GM18907 (cell line): ENCODE results near the gene ARL8A.
A peak's percentile ranks its signal among the peaks of the same experiment; 100 is the strongest.
"Not testable (repeated sequence)": the region's sequence is repeated elsewhere in the genome, so short reads cannot be mapped to it uniquely, and the experiment has no call there.

ENCODE experiments used
- ATAC-seq: cut with Tn5 transposase; IDR thresholded peaks from one replicate; pipeline ENCODE4 v1.9.1; 2021; ENCODE audit warnings: mild to moderate bottlenecking, moderate library complexity; ENCODE audit not compliant: unreplicated experiment

ARL8A gene

GRCh38 chr1:202143011-202143767 lies 1.3 kb downstream of the ARL8A start:
- peak; percentile 24 for ATAC-seq

GRCh38 chr1:202141468-202141867 lies 3.1 kb downstream of the ARL8A start:
- not testable (repeated sequence) for ATAC-seq

GRCh38 chr1:202140833-202141232 lies 3.7 kb downstream of the ARL8A start:
- no peak for ATAC-seq

GRCh38 chr1:202135221-202135721 lies 9.3 kb downstream of the ARL8A start:
- ATAC-seq, result peak; percentile 58

DNA sequence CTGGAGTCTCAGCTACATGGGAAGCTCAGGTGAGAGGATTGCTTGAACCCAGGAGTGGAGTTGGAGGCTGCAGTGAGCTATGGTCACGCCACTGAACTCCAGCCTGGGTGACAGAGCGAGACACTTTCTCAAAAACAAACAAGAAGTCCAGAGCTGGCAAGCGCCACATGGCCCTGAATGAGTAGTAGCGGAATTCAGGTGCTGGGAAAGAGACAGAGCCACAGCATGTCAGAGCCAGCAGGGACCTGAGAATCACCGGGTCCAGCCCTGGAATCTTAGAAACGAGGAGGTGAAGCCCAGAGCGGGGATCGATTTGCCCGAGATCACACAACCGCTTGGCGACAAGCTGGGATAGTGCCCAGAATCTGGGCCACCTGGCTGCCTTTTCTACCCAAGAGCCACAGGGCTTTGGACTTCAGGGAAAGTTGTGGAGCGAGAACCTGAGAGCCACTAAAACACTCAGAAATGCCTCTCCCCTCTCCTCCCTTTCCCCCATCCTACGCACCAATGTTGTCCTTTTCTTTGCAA lies 9.8 kb downstream of the ARL8A start:
- ATAC-seq, result no peak

DNA sequence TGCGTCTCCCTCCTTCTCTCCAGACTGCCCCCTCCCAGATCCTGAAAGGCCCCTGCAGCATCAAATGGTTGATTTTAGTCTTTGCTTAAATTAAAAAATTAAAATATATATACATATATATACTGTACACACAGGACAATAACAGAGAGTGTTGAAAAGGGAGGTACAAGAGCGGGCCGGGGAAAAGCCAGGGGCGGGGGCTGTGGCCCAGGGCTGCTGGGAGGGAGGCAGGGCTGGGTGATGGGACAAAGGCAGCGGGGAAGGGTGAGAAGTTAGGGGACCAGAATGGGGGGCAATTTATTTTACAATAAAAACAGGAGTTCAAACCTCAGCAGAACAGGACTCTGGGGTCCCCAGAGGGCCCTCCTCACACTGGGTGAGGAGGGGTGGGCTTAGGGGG lies 10.5 kb downstream of the ARL8A start:
- ATAC-seq, result no peak

DNA sequence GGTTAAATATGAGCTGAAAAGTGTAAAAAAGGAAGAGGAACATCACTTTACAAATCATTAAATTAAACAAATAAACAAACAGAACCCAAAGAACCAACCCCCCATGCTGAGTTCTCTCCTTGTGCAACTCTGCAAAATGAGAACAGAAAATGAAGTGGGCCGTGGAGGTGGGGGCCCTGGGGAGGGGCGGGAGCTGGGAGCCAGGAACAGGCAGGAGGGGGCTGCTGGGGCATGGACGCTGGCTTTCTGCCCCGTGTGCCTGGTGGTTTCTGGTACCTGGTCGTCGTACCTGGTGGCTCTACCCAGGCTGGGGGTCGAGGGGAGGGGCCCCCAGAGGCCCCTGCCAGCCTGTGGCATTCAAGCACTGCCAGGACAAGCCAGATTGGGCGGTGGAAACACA lies 11.0 kb downstream of the ARL8A start:
- no peak for ATAC-seq

GRCh38 chr1:202133001-202133400 lies 11.5 kb downstream of the ARL8A start:
- no peak for ATAC-seq

GRCh38 chr1:202131956-202132821 lies 12.3 kb downstream of the ARL8A start:
- no peak for ATAC-seq

DNA sequence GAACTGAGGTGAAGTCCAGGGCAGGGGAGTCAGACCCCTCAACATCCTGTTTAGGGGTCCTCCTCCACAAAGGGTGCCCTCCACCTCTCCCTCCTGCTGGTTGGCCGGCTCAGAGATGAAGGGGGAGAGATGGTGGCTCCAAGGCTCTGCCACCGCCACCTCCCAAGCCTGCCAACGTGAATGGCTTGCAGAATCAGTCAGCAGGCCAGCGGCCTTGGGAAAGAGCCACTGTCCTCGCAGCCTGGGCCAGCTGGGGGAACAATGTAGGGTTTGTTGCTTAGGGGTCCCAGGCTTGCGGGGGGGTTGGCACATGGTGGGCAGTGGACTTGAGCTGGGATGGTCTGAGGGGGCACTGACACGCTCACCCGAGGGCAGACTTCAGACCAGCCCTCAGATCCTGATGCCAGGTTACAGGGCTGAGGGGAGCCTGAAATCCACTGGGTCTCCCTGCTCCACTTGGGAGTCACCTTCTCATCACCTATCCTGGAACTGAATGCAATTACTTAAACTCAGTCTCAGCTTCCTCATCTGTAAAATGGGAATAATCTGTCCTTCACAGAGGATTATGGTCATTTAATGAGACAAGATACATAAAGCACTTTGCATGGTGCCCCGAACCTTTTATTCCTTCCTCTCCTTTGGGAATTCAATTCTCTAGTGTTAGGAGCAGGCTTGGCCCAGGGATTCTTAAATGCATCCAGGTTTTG lies 13.6 kb downstream of the ARL8A start:
- ATAC-seq, result no peak

- no peak for ATAC-seq
Measured at GRCh38 chr1:202130297-202130721, 14.2 kb downstream of the ARL8A start.

DNA sequence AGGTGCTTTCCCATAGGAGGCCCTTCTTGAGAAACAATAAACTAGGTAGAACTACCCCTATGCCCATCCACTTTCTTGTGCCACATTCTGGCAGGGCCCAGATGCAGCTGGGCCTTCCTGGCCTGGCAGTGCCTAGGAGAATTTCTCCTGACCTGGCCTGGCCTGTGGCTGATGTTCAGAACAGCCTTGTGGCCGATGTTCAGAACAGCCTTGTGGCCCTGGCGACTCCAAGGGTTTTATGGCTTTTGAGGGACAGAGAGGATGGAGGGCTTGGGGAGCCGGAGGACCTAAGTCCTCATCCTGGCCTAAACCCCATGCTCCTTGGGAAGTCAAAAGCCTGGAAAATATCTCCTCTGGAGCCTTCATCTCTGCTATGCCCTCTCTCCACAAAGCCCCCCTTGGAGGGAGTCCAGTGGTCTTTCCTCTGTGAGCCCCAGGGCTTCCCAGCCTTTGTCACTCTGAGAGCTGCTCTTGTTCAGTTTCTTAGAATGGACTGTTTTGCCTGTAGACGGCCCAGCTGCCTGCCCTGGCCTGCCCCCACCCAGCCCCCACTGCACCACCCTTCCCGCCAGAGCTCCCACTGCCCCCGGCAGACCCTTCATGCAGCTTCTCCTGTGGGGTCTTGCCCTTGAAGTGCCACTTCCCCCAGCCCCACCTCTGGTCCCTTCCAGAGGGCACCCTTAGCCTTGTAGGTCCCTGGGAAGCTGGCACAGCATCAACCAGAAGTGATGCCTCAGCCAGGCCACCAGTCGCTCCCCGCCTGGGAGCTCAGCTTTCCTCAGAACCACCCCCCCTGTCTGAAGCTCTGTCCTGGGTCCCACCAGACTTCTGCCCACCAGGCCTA lies 14.9 kb downstream of the ARL8A start:
- ATAC-seq, result no peak

- ATAC-seq, result no peak
Measured at GRCh38 chr1:202127836-202128622, 16.5 kb downstream of the ARL8A start.

- ATAC-seq, result no peak
Measured at GRCh38 chr1:202127061-202127460, 17.5 kb downstream of the ARL8A start.

DNA sequence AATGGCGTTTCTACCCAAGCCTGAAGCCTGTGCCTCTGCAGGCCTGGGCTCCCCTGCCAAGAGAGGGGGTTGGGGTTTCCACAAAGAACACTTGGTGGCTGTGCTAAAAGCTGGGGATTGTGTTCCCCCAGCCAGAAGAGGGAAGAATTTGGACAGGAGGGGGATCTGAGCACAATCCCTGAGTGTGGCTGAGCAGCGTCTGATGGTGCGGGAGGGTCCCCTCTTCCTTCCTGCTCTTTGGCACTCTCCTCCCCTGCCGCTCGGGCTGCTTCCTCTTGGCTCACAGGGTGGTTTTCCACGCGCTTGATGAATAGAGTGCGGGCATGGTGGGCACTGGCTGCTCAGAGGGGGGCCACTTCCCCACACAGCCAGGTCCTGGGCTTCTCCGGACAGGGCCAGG lies 18.1 kb downstream of the ARL8A start:
- no peak for ATAC-seq

DNA sequence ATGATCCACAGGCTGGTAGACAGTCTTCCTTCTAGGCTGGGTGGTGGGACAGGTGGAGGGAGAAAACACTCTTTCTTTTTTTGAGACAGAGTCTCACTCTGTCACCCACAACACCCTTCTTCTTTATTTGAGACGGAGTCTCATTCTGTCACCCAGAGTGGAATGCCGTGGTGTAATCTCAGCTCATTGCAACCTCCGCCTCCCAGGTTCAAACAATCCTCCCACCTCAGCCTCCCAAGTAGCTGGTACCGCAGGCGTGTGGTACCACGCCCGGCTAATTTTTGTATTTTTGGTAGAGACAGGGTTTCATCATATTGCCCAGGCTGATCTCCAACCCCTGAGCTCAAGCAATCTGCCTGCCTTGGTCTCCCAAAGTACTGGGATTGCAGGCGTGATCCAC lies 18.9 kb downstream of the ARL8A start:
- no peak for ATAC-seq

DNA sequence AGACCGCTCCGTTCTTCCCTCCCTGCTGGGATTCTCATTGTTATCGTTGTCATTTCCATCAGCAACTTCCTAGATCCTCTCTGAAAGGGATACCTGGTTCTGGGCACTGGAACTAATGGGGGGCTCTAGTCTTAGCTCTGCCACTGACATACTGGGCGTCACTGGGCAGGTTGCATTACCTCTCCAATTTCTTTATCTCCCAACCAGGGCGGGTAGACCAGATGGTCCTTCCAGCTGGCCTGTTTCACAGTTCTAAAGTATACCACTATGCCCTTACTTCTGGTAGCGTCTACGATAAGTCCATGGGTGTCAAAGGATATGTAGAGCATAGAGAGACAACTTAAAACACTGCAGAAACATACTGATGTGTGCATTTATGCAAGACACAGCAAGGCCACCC lies 20.4 kb downstream of the ARL8A start:
- no peak for ATAC-seq

GRCh38 chr1:202123336-202123813 lies 21.2 kb downstream of the ARL8A start:
- no peak for ATAC-seq

DNA sequence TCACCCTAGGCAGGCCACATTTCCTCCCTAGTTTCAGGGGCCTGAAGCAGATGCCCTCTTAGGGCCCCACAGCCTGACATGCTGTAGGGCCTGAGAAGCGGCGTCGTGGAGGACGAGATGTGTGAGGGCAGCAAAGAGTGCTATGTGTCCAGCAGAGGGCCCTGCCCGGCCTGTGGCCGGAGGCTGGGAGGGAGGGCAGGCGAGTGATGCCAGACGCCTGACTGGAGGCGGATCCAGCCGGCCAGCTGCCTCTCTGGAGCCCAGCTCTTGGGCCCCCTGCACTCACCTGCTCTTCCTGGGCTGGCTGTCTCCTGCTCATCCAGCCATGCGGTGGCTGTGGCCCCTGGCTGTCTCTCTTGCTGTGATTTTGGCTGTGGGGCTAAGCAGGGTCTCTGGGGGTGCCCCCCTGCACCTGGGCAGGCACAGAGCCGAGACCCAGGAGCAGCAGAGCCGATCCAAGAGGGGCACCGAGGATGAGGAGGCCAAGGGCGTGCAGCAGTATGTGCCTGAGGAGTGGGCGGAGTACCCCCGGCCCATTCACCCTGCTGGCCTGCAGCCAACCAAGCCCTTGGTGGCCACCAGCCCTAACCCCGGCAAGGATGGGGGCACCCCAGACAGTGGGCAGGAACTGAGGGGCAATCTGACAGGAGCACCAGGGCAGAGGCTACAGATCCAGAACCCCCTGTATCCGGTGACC lies 21.8 kb downstream of the ARL8A start, which contains the start of gene GPR37L1:
TSS of gene GPR37L1 (plus strand) at position 279 of the 697 bp plus-strand sequence. CDS start at position 326, 47 bp downstream.
- ATAC-seq, result no peak
